ENCODE data around the gene ERBB4.

ERBB4 gene

DNA sequence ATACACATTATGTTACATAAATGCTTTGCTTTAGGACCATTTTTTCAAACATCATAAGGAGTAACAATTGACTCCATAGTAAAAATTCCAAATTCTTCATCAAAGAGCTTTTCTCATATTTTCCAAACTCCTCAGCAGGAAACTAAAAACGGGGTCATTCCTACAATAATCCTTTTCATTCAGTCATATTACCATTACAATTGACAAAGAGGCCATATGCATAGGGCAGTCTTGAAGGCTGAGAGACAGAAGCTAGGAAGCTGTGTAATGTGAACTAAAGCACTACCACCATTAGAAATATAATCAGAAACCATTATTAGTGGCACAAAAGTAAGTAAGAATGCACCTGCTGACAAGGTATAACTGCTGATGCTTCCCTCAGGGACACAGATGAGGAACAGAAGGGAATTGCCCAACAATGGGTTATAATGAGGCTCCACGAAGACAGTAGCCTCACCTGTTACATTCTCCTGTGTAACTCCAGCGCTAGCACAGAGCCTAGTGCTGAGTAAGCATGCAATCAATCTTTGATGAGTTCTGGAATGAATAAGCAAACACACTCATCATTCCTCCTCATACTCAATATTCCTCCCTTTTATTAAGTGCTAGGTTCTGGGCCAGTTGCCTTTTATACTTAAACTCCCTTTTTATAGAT lies 1039.9 kb downstream of the ERBB4 start:
- H3K9me3 ChIP-seq = peaks cover 3% of the 10 kb centered on the region; the same call in 1 of the 2 replicates
- TF ChIP-seq, protein P1, sequence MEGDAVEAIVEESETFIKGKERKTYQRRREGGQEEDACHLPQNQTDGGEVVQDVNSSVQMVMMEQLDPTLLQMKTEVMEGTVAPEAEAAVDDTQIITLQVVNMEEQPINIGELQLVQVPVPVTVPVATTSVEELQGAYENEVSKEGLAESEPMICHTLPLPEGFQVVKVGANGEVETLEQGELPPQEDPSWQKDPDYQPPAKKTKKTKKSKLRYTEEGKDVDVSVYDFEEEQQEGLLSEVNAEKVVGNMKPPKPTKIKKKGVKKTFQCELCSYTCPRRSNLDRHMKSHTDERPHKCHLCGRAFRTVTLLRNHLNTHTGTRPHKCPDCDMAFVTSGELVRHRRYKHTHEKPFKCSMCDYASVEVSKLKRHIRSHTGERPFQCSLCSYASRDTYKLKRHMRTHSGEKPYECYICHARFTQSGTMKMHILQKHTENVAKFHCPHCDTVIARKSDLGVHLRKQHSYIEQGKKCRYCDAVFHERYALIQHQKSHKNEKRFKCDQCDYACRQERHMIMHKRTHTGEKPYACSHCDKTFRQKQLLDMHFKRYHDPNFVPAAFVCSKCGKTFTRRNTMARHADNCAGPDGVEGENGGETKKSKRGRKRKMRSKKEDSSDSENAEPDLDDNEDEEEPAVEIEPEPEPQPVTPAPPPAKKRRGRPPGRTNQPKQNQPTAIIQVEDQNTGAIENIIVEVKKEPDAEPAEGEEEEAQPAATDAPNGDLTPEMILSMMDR (IDR thresholded peaks at IDR 0.05; ENCODE audit: low read depth, low read length) = no peak
- no peak overlapping the region for H3K4me3 ChIP-seq (ENCODE audit: low read depth, low read length)
- DNase-seq = no peak
- H3K27me3 ChIP-seq = no peaks in the 10 kb centered on the region
- H3K4me1 ChIP-seq = no peaks in the 10 kb centered on the region
- H3K36me3 ChIP-seq = no peaks in the 10 kb centered on the region

DNA sequence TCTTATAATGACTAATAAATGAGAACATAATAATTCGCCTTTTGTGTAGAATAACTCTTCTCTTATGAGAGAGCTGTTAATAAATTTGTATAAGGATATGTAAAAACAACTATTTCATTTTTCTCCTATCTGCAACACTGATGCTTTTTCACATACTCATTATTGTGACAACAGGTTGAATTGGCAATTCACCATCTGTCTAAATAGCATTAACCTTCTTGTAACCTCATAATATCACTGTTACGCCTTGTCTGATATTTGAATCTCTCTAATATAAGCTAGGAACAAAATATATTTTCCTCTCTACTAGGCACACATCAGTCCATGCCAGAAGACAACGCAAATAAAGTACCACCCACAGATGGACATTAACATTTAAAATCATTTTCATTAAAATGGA lies 1043.3 kb downstream of the ERBB4 start:
- H3K27me3 ChIP-seq = no peaks in the 10 kb centered on the region
- TF ChIP-seq, protein P1 (IDR thresholded peaks at IDR 0.05; ENCODE audit: low read depth, low read length) = no peak

DNA sequence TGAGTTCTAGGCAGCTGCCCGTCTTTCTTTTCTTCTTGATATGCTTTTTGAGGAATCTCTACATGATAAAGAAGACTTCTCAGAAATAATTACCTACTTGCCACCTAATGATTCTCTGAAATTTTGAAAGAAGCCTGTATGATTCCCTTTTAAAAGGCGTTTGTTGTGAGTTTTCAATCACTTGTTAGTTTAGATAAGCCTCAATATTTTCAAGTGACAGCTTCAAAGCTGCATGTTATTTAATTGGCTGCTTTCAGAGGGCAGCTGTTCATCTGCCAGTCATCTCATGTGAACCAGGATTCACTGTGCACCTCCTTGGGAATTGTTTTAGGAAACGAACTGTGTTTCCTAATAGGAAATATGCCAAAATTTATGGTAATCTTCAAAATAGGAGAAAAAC lies 1044.1 kb downstream of the ERBB4 start:
- no peaks in the 10 kb centered on the region; the same call in 1 of the 2 replicates for H3K4me1 ChIP-seq
- H3K36me3 ChIP-seq = no peaks in the 10 kb centered on the region
- DNase-seq = no peak
- no peak overlapping the region for H3K4me3 ChIP-seq (ENCODE audit: low read depth, low read length)
- TF ChIP-seq, protein P1 (IDR thresholded peaks at IDR 0.05; ENCODE audit: low read depth, low read length) = no peak
- no peaks in the 10 kb centered on the region for H3K27me3 ChIP-seq
- no peaks in the 10 kb centered on the region for H3K9me3 ChIP-seq

More for the DNA sequence above, 1043.3 kb downstream of the ERBB4 start:
- H3K4me1 ChIP-seq = no peaks in the 10 kb centered on the region; the same call in 1 of the 2 replicates
- H3K36me3 ChIP-seq = no peaks in the 10 kb centered on the region
- H3K9me3 ChIP-seq = no peaks in the 10 kb centered on the region
- no peak overlapping the region for H3K4me3 ChIP-seq (ENCODE audit: low read depth, low read length)
- DNase-seq = no peak

DNA sequence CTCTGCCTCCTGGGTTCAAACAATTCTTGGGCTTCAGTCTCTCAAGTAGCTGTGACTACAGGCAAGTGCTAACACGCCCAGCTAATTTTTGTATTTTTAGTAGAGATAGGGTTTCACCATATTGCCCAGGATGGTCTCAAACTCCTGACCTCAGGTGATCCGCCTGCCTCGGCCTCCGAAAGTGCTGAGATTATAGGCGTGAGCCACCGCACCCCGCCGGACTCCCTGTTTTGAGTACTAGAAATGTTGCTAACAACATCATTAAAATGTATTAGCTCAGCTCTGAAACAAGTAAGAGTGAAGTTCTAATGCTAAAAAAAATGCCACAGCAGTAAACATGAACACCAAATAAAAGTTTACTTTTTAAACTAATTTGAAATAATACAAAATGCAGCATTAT lies 1044.5 kb downstream of the ERBB4 start:
- Histone ChIP-seq H3K36me3 (no peaks in the 10 kb centered on the region), H3K9me3 (no peaks in the 10 kb centered on the region), H3K4me1 (no peaks in the 10 kb centered on the region; the same call in 1 of the 2 replicates), H3K27me3 (no peaks in the 10 kb centered on the region), H3K4me3 (ENCODE audit: low read depth, low read length) (no peak overlapping the region)
- no peak for DNase-seq
- TF ChIP-seq, protein P1 (IDR thresholded peaks at IDR 0.05; ENCODE audit: low read depth, low read length) = no peak

DNA sequence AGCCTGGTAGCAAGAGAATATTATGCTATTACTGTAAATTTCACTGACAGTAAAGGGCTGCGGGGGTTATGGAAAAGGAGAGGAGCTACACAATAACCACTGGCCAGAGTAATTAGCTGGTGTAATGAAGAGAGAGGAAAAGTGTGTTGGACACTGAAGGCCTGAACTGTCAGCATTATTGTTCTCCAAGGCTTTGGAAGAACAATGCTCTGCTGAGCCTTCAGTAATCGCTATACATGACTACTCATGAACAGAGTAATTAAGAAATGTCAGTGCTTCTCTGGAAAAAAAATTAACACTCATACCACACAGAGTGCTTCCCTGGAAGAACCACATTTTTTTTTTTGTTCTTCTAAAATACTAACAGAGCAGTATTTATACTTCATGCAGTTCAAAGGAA lies 1050.9 kb downstream of the ERBB4 start:
- TF ChIP-seq, protein P1 (IDR thresholded peaks at IDR 0.05; ENCODE audit: low read depth, low read length) = no peak

DNA sequence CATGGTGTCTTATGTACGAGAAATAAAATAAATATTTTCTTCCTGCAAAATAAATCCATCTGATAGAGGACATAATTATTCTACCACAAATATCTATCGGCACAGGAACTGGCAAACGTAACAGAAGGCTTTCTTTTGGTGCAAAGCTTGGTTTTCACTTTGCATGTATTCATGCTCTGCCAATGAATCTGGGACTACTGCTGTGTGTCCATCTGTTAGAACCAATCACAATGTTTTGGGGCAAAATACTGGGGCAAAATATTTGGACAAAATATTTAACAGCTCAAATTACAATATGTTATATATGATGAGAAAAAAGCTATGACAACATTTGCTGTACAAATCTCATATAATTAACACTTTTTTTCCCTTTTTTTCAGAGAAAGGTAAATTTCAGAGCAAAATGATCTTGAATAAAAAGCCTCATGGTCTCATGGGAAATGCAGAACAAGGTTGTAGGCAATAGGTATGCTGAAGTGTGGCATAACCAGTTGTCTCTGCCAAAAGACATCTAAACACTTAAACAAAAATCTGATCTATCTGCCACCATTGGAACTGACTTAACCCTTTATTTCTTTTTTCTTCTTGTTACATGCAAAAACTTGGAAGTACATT lies 1059.0 kb downstream of the ERBB4 start:
- TF ChIP-seq, protein P1 (IDR thresholded peaks at IDR 0.05; ENCODE audit: low read depth, low read length) = no peak
- DNase-seq = no peak
- Histone ChIP-seq H3K4me3 (ENCODE audit: low read depth, low read length) (no peak overlapping the region), H3K27me3 (no peaks in the 10 kb centered on the region), H3K4me1 (no peaks in the 10 kb centered on the region), H3K36me3 (no peaks in the 10 kb centered on the region), H3K9me3 (no peaks in the 10 kb centered on the region)

More for the DNA sequence above, 1050.9 kb downstream of the ERBB4 start:
- Histone ChIP-seq H3K4me3 (ENCODE audit: low read depth, low read length) (no peak overlapping the region), H3K27me3 (no peaks in the 10 kb centered on the region), H3K36me3 (no peaks in the 10 kb centered on the region), H3K4me1 (no peaks in the 10 kb centered on the region), H3K9me3 (no peaks in the 10 kb centered on the region)
- DNase-seq = no peak
